PC-9 (cell line): ENCODE measurements around the gene LTO1.

Source experiments
- CTCF ChIP-seq: fragments of 200-600 bp; sonication (generic); conservative IDR thresholded peaks from 2 replicates; pipeline ENCODE4 v1.6.1; 2017; ENCODE audit warnings: mixed run types, antibody characterized with exemption, mild to moderate bottlenecking, moderate library complexity
- EZH2 ChIP-seq: fragments of 200-600 bp; sonication (generic); IDR thresholded peaks from 2 replicates; pipeline ENCODE4 v1.8.0; 2017; ENCODE audit warnings: antibody characterized with exemption, low read depth

GRCh38 chr11:69702239-69702691, 27.1 kb upstream of the LTO1 start:
- TF ChIP-seq CTCF (no peak), EZH2 (no peak)
